Measurements from ENCODE around the gene HSBP1. TPM values are rescaled to one million over a fixed set of nuclear protein-coding genes. Genes with fewer than 3 reads are reported as not detected.

The HSBP1 gene
- total RNA-seq, 3 donors from 2014 or later (not counting 1 experiment from before 2014, with no cell fraction given), result 34.8 to 39.6 (median 37.8) TPM

GRCh38 chr16:83793179-83793578 is 14.6 kb upstream of the HSBP1 start:
- Histone ChIP-seq H3K4me3 (ENCODE audit: low read length) (no peak overlapping the region), H3K36me3 (ENCODE audit: control insufficient read depth, insufficient read depth, low read length) (no peaks in the 10 kb centered on the region), H3K4me1 (ENCODE audit: control insufficient read depth, insufficient read depth, low read length) (no peaks in the 10 kb centered on the region), H3K9me3 (ENCODE audit: control insufficient read depth, insufficient read depth, low read length) (no peaks in the 10 kb centered on the region), H3K27ac (ENCODE audit: low read length) (no peak overlapping the region), H3K27me3 (ENCODE audit: control insufficient read depth, insufficient read depth, low read length) (no peaks in the 10 kb centered on the region)
- Mint-ChIP-seq H3K27me3 (ENCODE audit: low read depth in 2 of 2) (peaks cover 11 to 27% of the 10 kb centered on the region in 2 donors), H3K9me3 (no peaks in the 10 kb centered on the region), H3K4me3 (no peak overlapping the region), H3K36me3 (no peaks in the 10 kb centered on the region), H3K4me1 (no peaks in the 10 kb centered on the region), H3K27ac (no peak overlapping the region)
- ATAC-seq (no peak), DNase-seq (no peak)
- WGBS (ENCODE audit: insufficient coverage), result 87% methylated on average over 9 of the region's 9 CpGs
- intact Hi-C loops (cut with micrococcal nuclease), result no loop called here
- no peak for TF ChIP-seq CTCF (IDR thresholded peaks at IDR 0.05)

- Mint-ChIP-seq H3K9me3 (no peaks in the 10 kb centered on the region), H3K4me3 (no peak overlapping the region), H3K36me3 (no peaks in the 10 kb centered on the region), H3K27me3 (ENCODE audit: low read depth in 2 of 2) (peaks cover 23 to 39% of the 10 kb centered on the region in 2 donors), H3K27ac (no peak overlapping the region), H3K4me1 (no peaks in the 10 kb centered on the region)
- ATAC-seq, result no peak
- H3K27ac ChIP-seq (ENCODE audit: low read length), result no peak overlapping the region
- H3K4me3 ChIP-seq (ENCODE audit: low read length), result no peak overlapping the region
- intact Hi-C loops (cut with micrococcal nuclease), result no loop called here
- H3K27me3 ChIP-seq (ENCODE audit: control insufficient read depth, insufficient read depth, low read length), result peaks cover 2% of the 10 kb centered on the region
- TF ChIP-seq CTCF (IDR thresholded peaks at IDR 0.05), result no peak
- DNase-seq, result no peak
- 73% methylated on average over 9 of the region's 10 CpGs for WGBS (ENCODE audit: insufficient coverage)
- H3K9me3 ChIP-seq (ENCODE audit: control insufficient read depth, insufficient read depth, low read length), result no peaks in the 10 kb centered on the region
- H3K4me1 ChIP-seq (ENCODE audit: control insufficient read depth, insufficient read depth, low read length), result no peaks in the 10 kb centered on the region
- H3K36me3 ChIP-seq (ENCODE audit: control insufficient read depth, insufficient read depth, low read length), result no peaks in the 10 kb centered on the region
Measured at GRCh38 chr16:83794860-83795554, 12.8 kb upstream of the HSBP1 start.

- no peaks in the 10 kb centered on the region for H3K9me3 Mint-ChIP-seq
- Histone ChIP-seq H3K27ac (ENCODE audit: low read length) (no peak overlapping the region), H3K4me1 (ENCODE audit: control insufficient read depth, insufficient read depth, low read length) (no peaks in the 10 kb centered on the region), H3K36me3 (ENCODE audit: control insufficient read depth, insufficient read depth, low read length) (no peaks in the 10 kb centered on the region), H3K4me3 (ENCODE audit: low read length) (no peak overlapping the region), H3K9me3 (ENCODE audit: control insufficient read depth, insufficient read depth, low read length) (no peaks in the 10 kb centered on the region), H3K27me3 (ENCODE audit: control insufficient read depth, insufficient read depth, low read length) (peaks cover 2% of the 10 kb centered on the region)
- ATAC-seq, result no peak
- H3K4me1 Mint-ChIP-seq, result no peaks in the 10 kb centered on the region
- H3K27ac Mint-ChIP-seq, result no peak overlapping the region
- no peaks in the 10 kb centered on the region for H3K36me3 Mint-ChIP-seq
- TF ChIP-seq CTCF (IDR thresholded peaks at IDR 0.05), result no peak
- 86% methylated on average over 9 of the region's 9 CpGs for WGBS (ENCODE audit: insufficient coverage)
- H3K27me3 Mint-ChIP-seq (ENCODE audit: low read depth in 2 of 2), result peaks cover 27 to 56% of the 10 kb centered on the region in 2 donors
- no peak overlapping the region for H3K4me3 Mint-ChIP-seq
- intact Hi-C loops (cut with micrococcal nuclease), result no loop called here
- DNase-seq, result no peak
Measured at GRCh38 chr16:83797013-83797412, 10.8 kb upstream of the HSBP1 start.

GRCh38 chr16:83799336-83799735 is 8.4 kb upstream of the HSBP1 start:
- no peaks in the 10 kb centered on the region for H3K9me3 Mint-ChIP-seq

More at GRCh38 chr16:83799336-83799735, 8.4 kb upstream of the HSBP1 start:
- no peak for TF ChIP-seq CTCF (IDR thresholded peaks at IDR 0.05)
- Histone ChIP-seq H3K36me3 (ENCODE audit: control insufficient read depth, insufficient read depth, low read length) (no peaks in the 10 kb centered on the region), H3K27ac (ENCODE audit: low read length) (no peak overlapping the region), H3K9me3 (ENCODE audit: control insufficient read depth, insufficient read depth, low read length) (no peaks in the 10 kb centered on the region), H3K4me3 (ENCODE audit: low read length) (no peak overlapping the region), H3K4me1 (ENCODE audit: control insufficient read depth, insufficient read depth, low read length) (no peaks in the 10 kb centered on the region), H3K27me3 (ENCODE audit: control insufficient read depth, insufficient read depth, low read length) (peaks cover 2% of the 10 kb centered on the region)
- no peak overlapping the region for H3K4me3 Mint-ChIP-seq
- no peaks in the 10 kb centered on the region for H3K4me1 Mint-ChIP-seq
- WGBS (ENCODE audit: insufficient coverage), result 89% methylated on average over 1 of the region's 1 CpG
- no peak for DNase-seq
- intact Hi-C loops (cut with micrococcal nuclease), result no loop called here
- H3K27ac Mint-ChIP-seq, result no peak overlapping the region
- H3K36me3 Mint-ChIP-seq, result no peaks in the 10 kb centered on the region
- no peak for ATAC-seq
- peaks cover 27 to 63% of the 10 kb centered on the region in 2 donors for H3K27me3 Mint-ChIP-seq (ENCODE audit: low read depth in 2 of 2)

Measured in natural killer cell (primary cell).